Naive thymus-derived CD4-positive, alpha-beta T cell (primary cell): ENCODE measurements around the gene RBM33. TPM values are rescaled to one million over a fixed set of nuclear protein-coding genes. Genes with fewer than 3 reads are reported as not detected.

ENCODE experiments used
- ATAC-seq: fragments of 150-1000 bp; cut with Tn5 transposase; 2 replicates; pipeline ENCODE4 v1.10.0; 2021; ENCODE audit warnings: mild to moderate bottlenecking, moderate library complexity
- CTCF ChIA-PET: fragments of 350-600 bp; sonication (Branson Sonifier 250); formaldehyde crosslinking; loops from one replicate; lab custom pipeline; 2021; ENCODE audit warnings: antibody characterized with exemption; lab: Charles Lee
- POLR2A ChIA-PET: fragments of 350-600 bp; sonication (Branson Sonifier 250); formaldehyde crosslinking; loops from one replicate; lab custom pipeline; 2021; ENCODE audit warnings: antibody characterized with exemption, inconsistent platforms; lab: Charles Lee
- DNase-seq, 9 donors: peaks; one replicate each; pipeline versions ENCODE4 v3.0.0 to v3.0.0-alpha.2; 2020 to 2022; ENCODE audit warnings: mixed read lengths in 1 of 9
- H3K27ac ChIP-seq: one replicate; pipeline ENCODE4 v1.7.0; 2013; ENCODE audit warnings: mild to moderate bottlenecking, low read depth, low read length, moderate library complexity
- H3K27me3 ChIP-seq, 2 donors: one replicate each; pipeline ENCODE4 v1.7.0; 2013; ENCODE audit warnings: low read length in 2 of 2, mild to moderate bottlenecking in 2 of 2, moderate library complexity in 2 of 2; ENCODE audit not compliant: control insufficient read depth in 2 of 2, insufficient read depth in 2 of 2
- H3K36me3 ChIP-seq, 3 experiments: 1 replicate in 2 of 3; 2 replicates in 1 of 3; pipeline ENCODE4 v1.7.0; 2013; ENCODE audit warnings: low read length in 3 of 3, mild to moderate bottlenecking in 3 of 3, moderate library complexity in 1 of 3; ENCODE audit not compliant: insufficient read depth in 3 of 3, control insufficient read depth in 2 of 3
- H3K4me1 ChIP-seq, 2 donors: one replicate each; pipeline ENCODE4 v1.7.0; 2013; ENCODE audit warnings: low read length in 2 of 2, mild to moderate bottlenecking in 2 of 2, moderate library complexity in 1 of 2; ENCODE audit not compliant: control insufficient read depth in 2 of 2, insufficient read depth in 2 of 2
- H3K4me3 ChIP-seq: 2 replicates; pipeline ENCODE4 v1.7.0; 2013; ENCODE audit warnings: mild to moderate bottlenecking, low read length
- H3K9me3 ChIP-seq, 3 experiments: 1 replicate in 2 of 3; 2 replicates in 1 of 3; pipeline ENCODE4 v1.7.0; 2013; ENCODE audit warnings: low read length in 3 of 3; ENCODE audit not compliant: control insufficient read depth in 2 of 3
- H3K27ac Mint-ChIP-seq, 9 donors: one replicate each; pipeline ENCODE4 v1.8.0; 2020 to 2022; ENCODE audit warnings: mixed read lengths in 9 of 9, mild to moderate bottlenecking in 8 of 9, moderate library complexity in 5 of 9, inconsistent platforms in 2 of 9
- H3K27me3 Mint-ChIP-seq, 5 donors: one replicate each; pipeline ENCODE4 v1.8.0; 2021 to 2022; ENCODE audit warnings: mixed read lengths in 5 of 5, mild to moderate bottlenecking in 1 of 5
- H3K36me3 Mint-ChIP-seq, 5 donors: one replicate each; pipeline ENCODE4 v1.8.0; 2020 to 2022; ENCODE audit warnings: mixed read lengths in 5 of 5, mild to moderate bottlenecking in 3 of 5, inconsistent platforms in 1 of 5
- H3K4me1 Mint-ChIP-seq, 7 donors: one replicate each; pipeline ENCODE4 v1.8.0; 2020 to 2022; ENCODE audit warnings: mixed read lengths in 7 of 7, mild to moderate bottlenecking in 3 of 7, inconsistent platforms in 1 of 7
- H3K4me3 Mint-ChIP-seq, 10 donors: one replicate each; pipeline ENCODE4 v1.8.0; 2020 to 2022; ENCODE audit warnings: mild to moderate bottlenecking in 10 of 10, mixed read lengths in 10 of 10, moderate library complexity in 6 of 10, inconsistent platforms in 2 of 10
- H3K9me3 Mint-ChIP-seq, 11 donors: one replicate each; pipeline ENCODE4 v1.8.0; 2020 to 2022; ENCODE audit warnings: mixed read lengths in 11 of 11, mild to moderate bottlenecking in 4 of 11, inconsistent platforms in 1 of 11, moderate library complexity in 1 of 11
- intact Hi-C, 2 donors: fragments of 100-400 bp; cut with micrococcal nuclease; formaldehyde crosslinking; loops; one replicate each; pipeline ENCODE4 v1.15.1; 2023
- polyA plus RNA-seq, 2 donors: library from polyadenylated mRNA; unstranded; fragments of 300-500 nt; fragmentation: Illumina TruSeq; gene quantifications; one replicate each; pipeline ENCODE4 v1.2.3, GENCODE V29; 2021
- total RNA-seq, 6 experiments: library from RNA in 5 of 6; stranded (reverse) in 5 of 6; gene quantifications; 1 replicate in 5 of 6; 2 replicates in 1 of 6; pipeline ENCODE4 v1.2.3 and lab custom pipeline; 2021 to 2026

The RBM33 gene
- total and polyA plus RNA-seq, 7 experiments from 2014 or later: 43.7 to 177 (median 143) TPM

DNA sequence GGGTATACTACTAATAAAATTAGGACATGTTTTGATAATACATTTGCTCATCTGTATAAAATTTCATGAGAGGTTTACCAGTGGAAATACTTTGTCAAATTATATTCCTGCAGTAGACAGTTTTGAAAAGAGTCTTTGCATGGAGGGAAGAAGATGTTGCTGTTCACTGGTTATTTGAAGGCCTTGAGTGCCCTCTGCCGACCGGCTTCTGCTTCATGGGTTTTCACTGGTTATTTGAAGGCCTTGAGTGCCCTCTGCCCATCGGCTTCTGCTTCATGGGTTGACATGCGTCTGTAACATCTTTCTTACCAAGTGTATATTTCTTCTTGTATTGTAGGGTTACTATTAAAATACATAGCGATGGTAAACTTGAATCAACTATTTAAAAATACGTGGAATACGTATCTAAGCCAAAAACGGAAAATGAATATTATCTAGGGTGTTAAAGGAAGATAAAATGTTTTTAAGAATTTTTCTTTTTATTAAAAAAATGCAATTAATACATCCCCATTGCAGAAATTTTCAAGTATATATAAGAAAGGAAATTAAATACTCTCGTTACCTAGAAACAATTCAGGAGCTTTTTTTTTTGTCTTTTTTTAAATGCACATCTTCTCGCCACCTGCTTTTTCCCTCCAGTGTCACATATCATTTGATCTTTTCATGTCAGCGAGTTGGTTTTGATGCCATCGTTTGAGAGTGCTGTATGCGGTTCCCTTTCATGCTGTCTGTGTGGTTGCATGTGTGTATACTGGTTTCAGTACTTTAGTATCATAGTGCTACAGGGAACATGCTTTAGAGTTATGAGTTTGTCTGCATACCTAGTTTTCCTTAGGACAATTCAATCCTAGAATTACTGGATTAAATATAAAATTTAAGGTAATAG is 94.4 kb downstream of the RBM33 start:
- ATAC-seq: peak; percentile 93
- no peaks in the 10 kb centered on the region for H3K27me3 ChIP-seq
- H3K4me3 Mint-ChIP-seq: peak overlapping the region in 9 of 10 donors; percentile 15 to 71 (median 62)
- H3K27ac Mint-ChIP-seq: peak overlapping the region; percentile 24 to 97 (median 87)
- H3K9me3 ChIP-seq: no peaks in the 10 kb centered on the region
- H3K9me3 Mint-ChIP-seq: no peaks in the 10 kb centered on the region
- DNase-seq: peak; percentile 27 to 85 (median 77)
- no peak overlapping the region for H3K4me3 ChIP-seq
- H3K27ac ChIP-seq: peak overlapping the region; percentile 30
- peaks cover 3 to 43% (median 25%) of the 10 kb centered on the region in 5 donors for H3K36me3 Mint-ChIP-seq
- H3K27me3 Mint-ChIP-seq: no peaks in the 10 kb centered on the region
- intact Hi-C loops: loop anchor here (1.0 to 5.0 kb wide), 8 partner anchors 25 to 827 kb away; no protein-coding TSS in a partner anchor
- CTCF ChIA-PET: interaction anchor here (0.6 to 1.0 kb wide), 4 partner anchors 133 to 394 kb away, joined by 3 to 5 read pairs (median 4); no protein-coding TSS in a partner anchor
- H3K4me1 Mint-ChIP-seq: peaks cover 17 to 71% (median 49%) of the 10 kb centered on the region in 7 donors
- POLR2A ChIA-PET: interaction anchor here (1.0 kb wide), 1 partner anchor 23 kb away, joined by 3 read pairs; no protein-coding TSS in a partner anchor
- H3K36me3 ChIP-seq: peaks cover 9 to 49% (median 22%) of the 10 kb centered on the region in 3 experiments
- H3K4me1 ChIP-seq: peaks cover 0 to 12% of the 10 kb centered on the region in 2 donors

DNA sequence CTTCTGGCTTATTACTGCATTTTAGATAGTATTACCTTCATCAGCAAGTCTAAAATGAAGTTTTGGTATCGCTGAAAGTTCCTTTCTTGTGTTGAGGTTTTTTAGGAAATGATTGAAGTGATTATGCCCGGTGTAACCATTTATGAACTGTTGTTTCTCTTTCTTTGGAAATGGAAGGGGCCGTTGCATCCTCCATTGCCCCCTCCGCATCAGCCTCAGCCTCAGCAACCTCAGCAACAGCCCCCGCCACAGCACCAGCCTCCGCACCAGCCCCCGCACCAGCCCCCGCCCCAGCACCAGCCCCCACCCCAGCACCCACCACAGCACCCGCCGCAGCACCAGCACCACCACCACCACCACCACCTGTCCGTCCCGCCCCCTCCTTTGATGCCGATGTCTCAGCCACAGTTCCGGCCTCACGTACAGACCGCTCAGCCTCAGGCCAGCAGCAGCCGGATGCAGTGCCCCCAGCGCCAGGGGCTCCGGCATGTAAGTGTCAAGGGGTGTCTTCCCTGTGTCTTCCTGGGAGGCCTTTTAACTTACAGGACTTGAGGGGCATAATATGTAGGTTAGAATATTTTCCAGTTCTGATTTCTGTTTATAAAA is 95.2 kb downstream of the RBM33 start:
- peaks cover 9 to 56% (median 22%) of the 10 kb centered on the region in 3 experiments for H3K36me3 ChIP-seq
- Mint-ChIP-seq H3K4me3 (peak overlapping the region; percentile 15 to 71 (median 56)), H3K27ac (peak overlapping the region; percentile 0 to 97 (median 80)), H3K27me3 (no peaks in the 10 kb centered on the region), H3K36me3 (peaks cover 4 to 44% (median 25%) of the 10 kb centered on the region in 5 donors), H3K9me3 (no peaks in the 10 kb centered on the region), H3K4me1 (peaks cover 15 to 64% (median 42%) of the 10 kb centered on the region in 7 donors)
- H3K27ac ChIP-seq: no peak overlapping the region
- H3K4me3 ChIP-seq: no peak overlapping the region
- intact Hi-C loops: loop anchor here (1.0 to 5.0 kb wide), 4 partner anchors 25 to 827 kb away; no protein-coding TSS in a partner anchor
- peaks cover 0 to 12% of the 10 kb centered on the region in 2 donors for H3K4me1 ChIP-seq
- POLR2A ChIA-PET: interaction anchor here (1.0 kb wide), 1 partner anchor 23 kb away, joined by 3 read pairs; no protein-coding TSS in a partner anchor
- DNase-seq (peak in 2 of 9 donors; percentile 8 to 10), ATAC-seq (peak; percentile 37)
- no peaks in the 10 kb centered on the region for H3K27me3 ChIP-seq
- no peaks in the 10 kb centered on the region for H3K9me3 ChIP-seq
- CTCF ChIA-PET: interaction anchor here (0.6 to 1.5 kb wide), 6 partner anchors 134 to 394 kb away, joined by 3 to 5 read pairs (median 4); no protein-coding TSS in a partner anchor

DNA sequence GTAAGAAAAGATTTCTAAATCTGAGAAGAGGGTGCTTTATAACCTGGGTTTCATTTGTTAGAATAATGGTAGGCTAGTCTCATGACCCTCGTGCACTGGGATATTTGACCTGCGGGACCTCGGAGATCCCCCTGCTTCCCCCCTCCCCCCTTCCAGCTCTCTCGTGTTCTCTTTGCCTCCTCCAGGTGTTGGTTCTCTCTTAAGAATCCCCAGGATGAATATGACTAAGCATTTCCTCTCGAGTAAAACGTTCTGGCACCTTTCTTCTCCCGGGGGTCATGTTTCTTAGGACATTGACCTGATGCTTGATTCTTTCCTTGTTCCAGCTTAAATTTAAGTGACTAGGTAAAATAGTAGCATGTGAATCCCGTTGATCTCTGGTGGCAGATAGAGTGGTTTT is 96.6 kb downstream of the RBM33 start:
- intact Hi-C loops: no loop called here
- Mint-ChIP-seq H3K4me3 (peak overlapping the region in 1 of 10 donors; percentile 30), H3K9me3 (no peaks in the 10 kb centered on the region), H3K27me3 (no peaks in the 10 kb centered on the region), H3K36me3 (peaks cover 10 to 56% (median 36%) of the 10 kb centered on the region in 5 donors), H3K27ac (peak overlapping the region in 2 of 9 donors; percentile 43 to 83), H3K4me1 (peaks cover 18 to 63% (median 47%) of the 10 kb centered on the region in 7 donors)
- no peak overlapping the region for H3K4me3 ChIP-seq
- no peak for DNase-seq
- ChIA-PET CTCF (interaction anchor here (0.7 to 1.5 kb wide), 2 partner anchors 142 to 145 kb away, joined by 3 to 5 read pairs; no protein-coding TSS in a partner anchor), POLR2A (no interaction called here)
- H3K27me3 ChIP-seq: no peaks in the 10 kb centered on the region
- H3K4me1 ChIP-seq: peaks cover 0 to 12% of the 10 kb centered on the region in 2 donors
- peaks cover 14 to 70% (median 36%) of the 10 kb centered on the region in 3 experiments for H3K36me3 ChIP-seq
- H3K27ac ChIP-seq: no peak overlapping the region
- no peaks in the 10 kb centered on the region for H3K9me3 ChIP-seq
- ATAC-seq: no peak

DNA sequence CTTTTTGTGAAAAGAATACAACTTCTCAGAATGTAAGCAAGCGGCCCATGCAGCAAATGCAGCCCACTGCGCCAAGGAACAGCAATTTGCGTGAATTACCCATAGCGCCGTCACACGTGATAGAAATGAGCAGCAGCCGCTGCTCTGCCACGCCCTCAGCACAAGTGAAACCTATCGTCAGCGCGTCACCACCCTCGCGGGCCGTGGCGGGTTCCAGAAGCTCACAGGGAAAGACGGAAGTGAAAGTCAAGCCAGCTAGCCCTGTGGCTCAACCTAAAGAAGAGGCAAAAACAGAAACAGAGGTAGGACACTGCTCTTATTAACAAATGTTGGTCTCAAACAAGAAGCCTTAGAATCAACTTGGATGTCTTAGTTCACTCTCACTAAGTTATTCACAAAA is 97.3 kb downstream of the RBM33 start:
- no peak for DNase-seq
- peaks cover 10 to 63% (median 40%) of the 10 kb centered on the region in 5 donors for H3K36me3 Mint-ChIP-seq

DNA sequence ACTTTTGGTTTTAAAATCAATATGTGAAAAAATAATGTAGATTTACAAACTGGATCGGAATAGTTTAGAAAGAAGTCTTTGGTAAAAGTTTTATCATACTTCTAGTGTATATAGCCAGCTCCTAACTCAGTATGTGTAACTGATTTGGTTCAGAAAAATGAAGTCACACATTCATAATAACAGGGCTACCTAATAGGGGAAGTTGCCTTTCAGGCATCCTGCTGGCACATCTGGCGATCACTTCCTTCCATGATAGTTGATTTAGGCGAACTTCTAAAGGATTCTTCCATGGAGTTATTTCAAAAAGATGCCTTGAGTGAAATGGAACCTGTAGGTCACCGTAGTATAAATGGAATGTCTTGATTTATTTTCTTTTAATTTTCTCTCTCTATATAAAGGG is 98.7 kb downstream of the RBM33 start:
- Mint-ChIP-seq H3K36me3 (peaks cover 10 to 60% (median 40%) of the 10 kb centered on the region in 5 donors), H3K4me3 (no peak overlapping the region), H3K27me3 (no peaks in the 10 kb centered on the region), H3K27ac (no peak overlapping the region), H3K4me1 (peaks cover 22 to 68% (median 52%) of the 10 kb centered on the region in 7 donors), H3K9me3 (peaks cover 0 to 2% (median 0%) of the 10 kb centered on the region in 11 donors)
- Histone ChIP-seq H3K4me3 (no peak overlapping the region), H3K27me3 (no peaks in the 10 kb centered on the region), H3K36me3 (peaks cover 15 to 65% (median 30%) of the 10 kb centered on the region in 3 experiments), H3K4me1 (peaks cover 0 to 9% of the 10 kb centered on the region in 2 donors), H3K9me3 (no peaks in the 10 kb centered on the region), H3K27ac (no peak overlapping the region)
- DNase-seq (no peak), ATAC-seq (no peak)
- ChIA-PET POLR2A (no interaction called here), CTCF (interaction anchor here (0.9 kb wide), 1 partner anchor 24 kb away, joined by 3 read pairs; no protein-coding TSS in a partner anchor)
- intact Hi-C loops: no loop called here

More for the DNA sequence above, 97.3 kb downstream of the RBM33 start:
- no peaks in the 10 kb centered on the region for H3K27me3 ChIP-seq
- ChIA-PET CTCF (interaction anchor here (0.6 kb wide), 1 partner anchor 61 kb away, joined by 3 read pairs; no protein-coding TSS in a partner anchor), POLR2A (no interaction called here)
- intact Hi-C loops: no loop called here
- H3K27ac ChIP-seq: no peak overlapping the region
- peaks cover 0 to 2% (median 0%) of the 10 kb centered on the region in 11 donors for H3K9me3 Mint-ChIP-seq
- no peaks in the 10 kb centered on the region for H3K27me3 Mint-ChIP-seq
- H3K4me3 Mint-ChIP-seq: no peak overlapping the region
- H3K4me3 ChIP-seq: no peak overlapping the region
- peaks cover 20 to 68% (median 53%) of the 10 kb centered on the region in 7 donors for H3K4me1 Mint-ChIP-seq
- H3K27ac Mint-ChIP-seq: no peak overlapping the region
- peaks cover 0 to 12% of the 10 kb centered on the region in 2 donors for H3K4me1 ChIP-seq
- H3K36me3 ChIP-seq: peaks cover 15 to 77% (median 39%) of the 10 kb centered on the region in 3 experiments
- peak; percentile 42 for ATAC-seq
- no peaks in the 10 kb centered on the region for H3K9me3 ChIP-seq
